Thyroid gland (tissue), 4 donors: ENCODE data around the gene CSF1R.

Experiments used
- CTCF ChIP-seq, 6 experiments: fragments of 200-600 bp in 3 of 6; fragments of 450-650 bp in 3 of 6; sonication (generic) in 3 of 6; IDR thresholded peaks; one replicate each; pipeline ENCODE4 v1.5.1; 2016 to 2019; ENCODE audit warnings: antibody characterized with exemption in 6 of 6, mild to moderate bottlenecking in 2 of 6, inconsistent platforms in 1 of 6, moderate library complexity in 1 of 6
- POLR2A ChIP-seq, 2 donors: fragments of 450-650 bp; IDR thresholded peaks; one replicate each; pipeline ENCODE4 v1.6.1; 2017; ENCODE audit warnings: antibody characterized with exemption in 2 of 2, mild to moderate bottlenecking in 2 of 2, moderate library complexity in 1 of 2

- no peak for TF ChIP-seq POLR2A (IDR thresholded peaks at IDR 0.05)
- no peak for TF ChIP-seq CTCF (IDR thresholded peaks at IDR 0.05)
Observed at GRCh38 chr5:150082374-150082773, 4.0 kb downstream of the CSF1R start.
